Trophoblast cell (in vitro differentiated cells and primary cell): ENCODE data around the gene RNF152. TPM values are rescaled to one million over a fixed set of nuclear protein-coding genes. Genes with fewer than 3 reads are reported as not detected.

Experiments used
- DNase-seq, 2 donors: peaks; one replicate each; pipeline ENCODE4 v3.0.0-alpha.2; 2016
- H2AFZ ChIP-seq: 2 replicates; pipeline ENCODE4 v1.6.1; 2013; ENCODE audit warnings: low read length, moderate library complexity, mild to moderate bottlenecking; ENCODE audit not compliant: insufficient read depth, poor library complexity
- H2AK5ac ChIP-seq: 2 replicates; pipeline ENCODE4 v1.6.1; 2013; ENCODE audit warnings: mild to moderate bottlenecking, low read length
- H2BK120ac ChIP-seq: 2 replicates; pipeline ENCODE4 v1.6.1; 2013; ENCODE audit warnings: low read length, mild to moderate bottlenecking, moderate library complexity; ENCODE audit not compliant: insufficient read depth, poor library complexity
- H2BK12ac ChIP-seq: 2 replicates; pipeline ENCODE4 v1.6.1; 2013; ENCODE audit warnings: mild to moderate bottlenecking, low read length, moderate library complexity
- H2BK5ac ChIP-seq: 2 replicates; pipeline ENCODE4 v1.6.1; 2013; ENCODE audit warnings: low read length, low read depth, moderate library complexity, mild to moderate bottlenecking; ENCODE audit not compliant: poor library complexity
- H3K14ac ChIP-seq: 2 replicates; pipeline ENCODE4 v1.6.1; 2013; ENCODE audit warnings: mild to moderate bottlenecking, low read length
- H3K18ac ChIP-seq: 2 replicates; pipeline ENCODE4 v1.6.1; 2013; ENCODE audit warnings: mild to moderate bottlenecking, low read length
- H3K23ac ChIP-seq: 2 replicates; pipeline ENCODE4 v1.6.1; 2013; ENCODE audit warnings: low read length
- H3K27ac ChIP-seq: 2 replicates; pipeline ENCODE4 v1.5.1; 2013; ENCODE audit warnings: low read depth, mild to moderate bottlenecking, inconsistent platforms, low read length, moderate library complexity
- H3K27me3 ChIP-seq: 2 replicates; pipeline ENCODE4 v1.6.1; 2013; ENCODE audit warnings: inconsistent platforms, mild to moderate bottlenecking, low read length, moderate library complexity; ENCODE audit not compliant: insufficient read depth
- H3K36me3 ChIP-seq, 2 experiments: 1 replicate in 1 of 2; 2 replicates in 1 of 2; pipeline ENCODE4 v1.6.1; 2013; ENCODE audit warnings: low read length in 2 of 2, mild to moderate bottlenecking in 2 of 2, moderate library complexity in 1 of 2; ENCODE audit not compliant: insufficient read depth in 2 of 2, control insufficient read depth in 1 of 2
- H3K4ac ChIP-seq: 2 replicates; pipeline ENCODE4 v1.6.1; 2013; ENCODE audit warnings: low read depth, mild to moderate bottlenecking, low read length, moderate library complexity
- H3K4me1 ChIP-seq, 2 experiments: 1 replicate in 1 of 2; 2 replicates in 1 of 2; pipeline ENCODE4 v1.6.1; 2013; ENCODE audit warnings: low read length in 2 of 2, mild to moderate bottlenecking in 2 of 2, moderate library complexity in 1 of 2; ENCODE audit not compliant: insufficient read depth in 2 of 2, control insufficient read depth in 1 of 2
- H3K4me2 ChIP-seq: 2 replicates; pipeline ENCODE4 v1.6.1; 2013; ENCODE audit warnings: inconsistent platforms, mild to moderate bottlenecking, low read length, moderate library complexity
- H3K4me3 ChIP-seq: 2 replicates; pipeline ENCODE4 v1.5.1; 2013; ENCODE audit warnings: mild to moderate bottlenecking, low read depth, low read length, inconsistent platforms
- H3K79me1 ChIP-seq: one replicate; pipeline ENCODE4 v1.6.1; 2013; ENCODE audit warnings: low read length
- H3K79me2 ChIP-seq: 2 replicates; pipeline ENCODE4 v1.6.1; 2013; ENCODE audit warnings: low read length, mild to moderate bottlenecking; ENCODE audit not compliant: control insufficient read depth, insufficient read depth, poor library complexity
- H3K9ac ChIP-seq: 2 replicates; pipeline ENCODE4 v1.6.1; 2013; ENCODE audit warnings: mild to moderate bottlenecking, low read length
- H3K9me3 ChIP-seq: 2 replicates; pipeline ENCODE4 v1.6.1; 2013; ENCODE audit warnings: low read depth, mild to moderate bottlenecking, control low read depth, inconsistent platforms, low read length; ENCODE audit not compliant: insufficient read depth
- H4K12ac ChIP-seq: 2 replicates; pipeline ENCODE4 v1.6.1; 2013; ENCODE audit warnings: low read depth, mild to moderate bottlenecking, low read length, moderate library complexity
- H4K8ac ChIP-seq: 2 replicates; pipeline ENCODE4 v1.6.1; 2013; ENCODE audit warnings: low read depth, mild to moderate bottlenecking, low read length, moderate library complexity
- H4K91ac ChIP-seq: one replicate; pipeline ENCODE4 v1.6.1; 2013; ENCODE audit warnings: low read depth, mild to moderate bottlenecking, low read length, moderate library complexity
- WGBS: extraction: QIAGEN DNeasy Blood & Tissue Kit; methylation state at CpG from one replicate; pipeline ENCODE4 v1.1.7; 2013; ENCODE audit warnings: missing lambda C conversion rate; ENCODE audit not compliant: insufficient read length, insufficient coverage; ENCODE audit errors: extremely low coverage; 5-methylcytosine and 5-hydroxymethylcytosine counted together
- polyA plus RNA-seq: library from polyadenylated mRNA; stranded (reverse); fragments of 200-250 nt; gene quantifications from 2 replicates; pipeline ENCODE4 v1.2.3, GENCODE V29; 2013

RNF152 gene
- 4.0 and 4.4 TPM in 2 replicates for polyA plus RNA-seq

DNA sequence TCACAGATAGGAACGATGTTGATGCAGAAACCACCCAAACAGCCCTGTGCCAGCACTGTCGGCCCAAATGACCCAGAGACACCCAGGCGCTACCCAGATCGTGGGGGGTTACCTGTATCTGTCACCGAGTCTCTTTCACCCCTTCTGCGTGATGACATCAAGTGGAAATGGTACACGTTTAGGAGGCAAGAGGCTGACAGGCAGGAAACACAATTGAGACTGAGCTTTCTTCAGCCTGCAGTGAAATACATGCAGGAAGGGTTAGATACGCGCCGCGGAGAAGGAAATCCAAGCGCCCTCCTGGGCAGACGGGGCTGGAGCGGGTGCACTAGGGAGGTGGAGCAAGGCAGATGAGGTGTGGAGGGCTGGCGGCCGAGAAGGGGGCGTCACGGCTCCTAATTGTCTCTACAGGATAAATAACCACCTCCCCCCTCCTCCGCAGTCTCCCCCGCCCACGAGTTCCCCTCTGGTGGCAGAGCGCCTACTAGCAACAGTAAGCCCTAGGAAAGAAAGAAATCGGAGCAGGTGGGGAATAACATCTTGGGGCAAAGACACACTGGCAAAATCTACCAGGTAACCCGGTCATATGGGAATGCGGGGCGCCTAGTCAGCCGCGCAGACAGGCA, at the start of gene RNF152:
Gene RNF152 (minus strand): TSS at position 325 of the 626 bp plus-strand sequence. CDS start 76,544 bp downstream, outside the sequence.
- peak within 1 kb of the TSS; percentile 81 for H4K8ac ChIP-seq
- H4K91ac ChIP-seq: peak within 1 kb of the TSS; percentile 83
- peaks cover 5% of the 10 kb centered on the region for H3K79me2 ChIP-seq
- H3K27ac ChIP-seq: peak within 1 kb of the TSS; percentile 24
- H3K4ac ChIP-seq: peak within 1 kb of the TSS; percentile 80
- peak within 1 kb of the TSS; percentile 1 for H2BK12ac ChIP-seq
- peaks cover 2 to 7% of the 10 kb centered on the region in 2 experiments for H3K36me3 ChIP-seq
- peaks cover 15% of the 10 kb centered on the region for H3K79me1 ChIP-seq
- H3K27me3 ChIP-seq: no peaks in the 10 kb centered on the region
- H3K4me1 ChIP-seq: peaks cover 2 to 13% of the 10 kb centered on the region in 2 experiments
- no peak within 1 kb of the TSS for H2AK5ac ChIP-seq
- H3K4me3 ChIP-seq: peak within 1 kb of the TSS; percentile 96
- peak within 1 kb of the TSS; percentile 76 for H3K4me2 ChIP-seq
- H2BK5ac ChIP-seq: no peak within 1 kb of the TSS
- H3K23ac ChIP-seq: peak within 1 kb of the TSS; percentile 86
- H3K9me3 ChIP-seq: no peaks in the 10 kb centered on the region
- DNase-seq: no peak
- peak within 1 kb of the TSS; percentile 89 for H3K18ac ChIP-seq
- H3K14ac ChIP-seq: peak within 1 kb of the TSS; percentile 78
- no CpG with 5 or more reads among the region's 28 CpGs for WGBS
- peak within 1 kb of the TSS; percentile 45 for H2BK120ac ChIP-seq
- no peak within 1 kb of the TSS for H4K12ac ChIP-seq
- H2AFZ ChIP-seq: peak within 1 kb of the TSS; percentile 77
- H3K9ac ChIP-seq: peak within 1 kb of the TSS; percentile 70

DNA sequence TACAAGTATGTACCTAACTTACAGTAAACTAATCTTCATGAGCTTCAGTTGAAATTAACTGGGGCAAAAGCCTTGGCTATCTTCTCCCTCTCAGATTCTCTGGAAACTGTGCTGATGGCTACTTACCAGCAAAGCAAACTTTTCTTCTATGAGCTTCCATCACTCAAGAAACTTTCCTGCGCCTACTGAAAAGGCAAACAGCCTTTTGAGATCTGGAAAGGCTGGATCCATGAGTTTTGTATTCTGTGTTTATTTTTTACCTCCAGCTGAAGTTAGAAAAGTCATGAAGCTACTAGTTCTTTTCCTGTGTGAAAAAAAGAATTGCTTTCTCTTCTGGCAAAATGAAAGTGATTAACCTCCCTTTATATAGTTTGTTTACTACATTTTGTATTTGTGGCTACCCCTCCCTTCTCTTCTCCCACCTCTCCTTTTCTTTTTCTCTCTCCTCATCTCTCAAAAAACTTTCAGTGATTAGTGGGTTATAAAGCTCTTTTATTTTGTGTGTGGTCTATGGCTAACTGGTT, 49.2 kb upstream of the RNF152 start:
- Histone ChIP-seq H3K9ac (no peak overlapping the region), H3K14ac (no peak overlapping the region), H3K36me3 (no peaks in the 10 kb centered on the region), H4K8ac (no peak overlapping the region), H2BK5ac (no peak overlapping the region), H4K91ac (no peak overlapping the region), H3K27ac (no peak overlapping the region), H3K9me3 (peaks cover 2% of the 10 kb centered on the region), H3K79me1 (no peaks in the 10 kb centered on the region), H3K4me3 (no peak overlapping the region), H2BK120ac (no peak overlapping the region), H3K4me1 (no peaks in the 10 kb centered on the region), H2AFZ (no peak overlapping the region), H3K27me3 (no peaks in the 10 kb centered on the region), H3K23ac (no peak overlapping the region), H2AK5ac (no peak overlapping the region), H3K4ac (no peak overlapping the region), H3K18ac (no peak overlapping the region), H2BK12ac (no peak overlapping the region), H4K12ac (no peak overlapping the region), H3K79me2 (no peaks in the 10 kb centered on the region), H3K4me2 (no peak overlapping the region)
- no peak for DNase-seq
- no CpG with 5 or more reads among the region's 1 CpG for WGBS

DNA sequence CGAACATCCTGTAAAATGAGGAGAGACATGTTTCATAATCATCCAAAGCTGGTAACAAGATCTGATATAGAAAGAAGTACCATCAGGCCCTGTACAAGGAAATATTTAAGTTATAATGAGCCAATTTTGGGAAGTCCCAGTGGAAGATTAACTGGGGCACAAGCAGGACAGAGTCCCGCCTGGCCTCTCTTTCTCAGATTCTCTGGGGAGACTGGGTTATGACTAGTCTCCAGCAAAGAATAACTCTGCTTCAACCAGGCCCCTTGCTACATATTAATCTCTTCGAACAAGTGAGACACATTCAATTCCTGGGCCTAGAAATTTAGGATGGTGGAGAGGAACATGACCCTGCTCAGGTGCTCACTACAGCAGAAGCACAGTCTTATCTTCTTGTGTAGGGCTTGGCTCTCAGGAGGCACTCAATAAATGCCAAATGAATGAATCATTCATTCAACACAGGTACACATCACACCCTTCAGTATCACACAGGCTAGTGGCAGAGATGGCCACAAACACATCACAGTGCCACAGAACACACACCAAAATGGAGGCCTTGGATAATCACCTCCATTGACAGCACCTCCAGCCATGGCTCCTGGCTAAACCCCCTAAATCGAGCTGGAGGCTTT, 46.4 kb upstream of the RNF152 start:
- H3K36me3 ChIP-seq: no peaks in the 10 kb centered on the region

GRCh38 chr18:61935362-61935761, 42.6 kb upstream of the RNF152 start:
- Histone ChIP-seq H2AFZ (no peak overlapping the region), H3K79me2 (no peaks in the 10 kb centered on the region), H3K9me3 (no peaks in the 10 kb centered on the region), H3K36me3 (no peaks in the 10 kb centered on the region), H3K79me1 (no peaks in the 10 kb centered on the region), H4K91ac (no peak overlapping the region), H2BK120ac (no peak overlapping the region), H3K18ac (no peak overlapping the region), H3K4me1 (no peaks in the 10 kb centered on the region), H2BK5ac (no peak overlapping the region), H3K9ac (no peak overlapping the region), H3K27ac (no peak overlapping the region), H2BK12ac (no peak overlapping the region), H3K4me2 (no peak overlapping the region), H4K8ac (no peak overlapping the region), H3K4ac (no peak overlapping the region), H3K23ac (no peak overlapping the region), H4K12ac (no peak overlapping the region), H3K4me3 (no peak overlapping the region), H3K14ac (no peak overlapping the region), H2AK5ac (no peak overlapping the region), H3K27me3 (no peaks in the 10 kb centered on the region)
- no peak for DNase-seq
- WGBS: no CpG with 5 or more reads among the region's 3 CpGs

More for the DNA sequence above, 46.4 kb upstream of the RNF152 start:
- no peak overlapping the region for H2AFZ ChIP-seq
- no CpG with 5 or more reads among the region's 4 CpGs for WGBS
- H3K18ac ChIP-seq: no peak overlapping the region
- no peak overlapping the region for H3K23ac ChIP-seq
- H2AK5ac ChIP-seq: no peak overlapping the region
- H3K14ac ChIP-seq: peak overlapping the region; percentile 19
- H3K79me2 ChIP-seq: no peaks in the 10 kb centered on the region
- peaks cover 2% of the 10 kb centered on the region for H3K9me3 ChIP-seq
- H2BK5ac ChIP-seq: no peak overlapping the region
- H2BK120ac ChIP-seq: no peak overlapping the region
- H2BK12ac ChIP-seq: no peak overlapping the region
- no peaks in the 10 kb centered on the region for H3K27me3 ChIP-seq
- H3K4me2 ChIP-seq: no peak overlapping the region
- H4K91ac ChIP-seq: no peak overlapping the region
- no peak overlapping the region for H3K4me3 ChIP-seq
- no peaks in the 10 kb centered on the region for H3K79me1 ChIP-seq
- no peaks in the 10 kb centered on the region for H3K4me1 ChIP-seq
- H3K27ac ChIP-seq: no peak overlapping the region
- H4K12ac ChIP-seq: no peak overlapping the region
- peak in 1 of 2 donors; percentile 48 for DNase-seq
- no peak overlapping the region for H3K4ac ChIP-seq
- no peak overlapping the region for H3K9ac ChIP-seq
- no peak overlapping the region for H4K8ac ChIP-seq
